GM12878 (cell line): ENCODE results near the gene RPS6KC1. TPM values are rescaled to one million over a fixed set of nuclear protein-coding genes. Genes with fewer than 3 reads are reported as not detected.

Source experiments
- ATAC-seq: fragments of 200-7000 bp; cut with Tn5 transposase; 3 replicates; pipeline ENCODE4 v1.9.1; 2020; ENCODE audit warnings: mild to moderate bottlenecking, moderate library complexity
- BruUV-seq: library from RNA; stranded (reverse); fragments of 400-500 nt; replicated peaks from 2 replicates; lab custom pipeline; 2021; lab: Mats Ljungman, UMichigan
- CTCF ChIA-PET: fragments of 300-600 bp; sonication (Branson Sonifier 250); formaldehyde crosslinking; extraction: SDS; loops from one replicate; lab custom pipeline; 2021; ENCODE audit warnings: inconsistent platforms; lab: Yijun Ruan, JAX
- POLR2A ChIA-PET: fragments of 350-600 bp; formaldehyde crosslinking; extraction: SDS; loops from one replicate; lab custom pipeline; 2021; ENCODE audit warnings: inconsistent platforms; lab: Charles Lee
- RAD21 ChIA-PET: fragments of 300-600 bp; sonication (Branson Sonifier 250); formaldehyde crosslinking; loops from one replicate; lab custom pipeline; 2023; ENCODE audit warnings: antibody characterized with exemption; ENCODE audit not compliant: unreplicated experiment; lab: Charles Lee
- SMC1A ChIA-PET: fragments of 300-600 bp; sonication (Branson Sonifier 250); formaldehyde crosslinking; loops from one replicate; lab custom pipeline; 2023; ENCODE audit not compliant: unreplicated experiment, uncharacterized antibody; lab: Charles Lee
- DNase-seq: peaks from one replicate; pipeline ENCODE4 v3.0.0-alpha.2; 2011; ENCODE audit warnings: low read depth, low spot score
- FAIRE-seq: peaks from 3 replicates; lab custom pipeline; 2011; peaks lifted over from hg19 to GRCh38; lab: Jason Lieb, UNC
- H2AFZ ChIP-seq: 2 replicates; pipeline ENCODE4 v1.6.0; 2011; ENCODE audit warnings: low read depth, low read length, control low read depth; ENCODE audit not compliant: control insufficient read depth
- H3K27ac ChIP-seq: 2 replicates; pipeline ENCODE4 v1.5.1; 2011; ENCODE audit warnings: control low read depth; ENCODE audit not compliant: control insufficient read depth, insufficient read depth
- H3K27me3 ChIP-seq, 2 experiments: replicated peaks in 1 of 2; 2 replicates each; pipeline versions ENCODE4 v1.6.0 to v1.6.1; 2011; ENCODE audit warnings: low read length in 1 of 2; ENCODE audit not compliant: control insufficient read depth in 2 of 2, insufficient read depth in 2 of 2
- H3K36me3 ChIP-seq, 2 experiments: 2 replicates each; pipeline ENCODE4 v1.5.1; 2011; ENCODE audit warnings: low read length in 1 of 2; ENCODE audit not compliant: control insufficient read depth in 2 of 2, insufficient read depth in 2 of 2
- H3K4me1 ChIP-seq: 2 replicates; pipeline ENCODE4 v1.6.1; 2011; ENCODE audit warnings: mild to moderate bottlenecking, low read length, moderate library complexity, mixed read lengths; ENCODE audit not compliant: control insufficient read depth, insufficient read depth
- H3K4me2 ChIP-seq: 2 replicates; pipeline ENCODE4 v1.6.0; 2011; ENCODE audit warnings: control low read depth; ENCODE audit not compliant: control insufficient read depth, insufficient read depth
- H3K4me3 ChIP-seq: fragments of 200-600 bp; sonication (generic); 2 replicates; pipeline ENCODE4 v1.5.1; 2016
- H3K79me2 ChIP-seq: 2 replicates; pipeline ENCODE4 v1.6.0; 2011; ENCODE audit warnings: low read length; ENCODE audit not compliant: control insufficient read depth, insufficient read depth
- H3K9ac ChIP-seq: 2 replicates; pipeline ENCODE4 v1.8.0; 2011; ENCODE audit warnings: low read length, control low read depth, mixed read lengths; ENCODE audit not compliant: control insufficient read depth, insufficient read depth
- H3K9me3 ChIP-seq: replicated peaks from 3 replicates; pipeline ENCODE4 v1.5.1; 2011; ENCODE audit warnings: mild to moderate bottlenecking, low read length; ENCODE audit not compliant: control insufficient read depth, insufficient read depth
- H4K20me1 ChIP-seq: 2 replicates; pipeline ENCODE4 v1.6.0; 2011; ENCODE audit not compliant: control insufficient read depth, insufficient read depth
- BCL11A ChIP-seq: IDR thresholded peaks from 2 replicates; pipeline ENCODE4 v1.6.1; 2011; ENCODE audit warnings: low read depth, low read length
- EGR1 ChIP-seq, 2 experiments: IDR thresholded peaks; 1 replicate in 1 of 2; 2 replicates in 1 of 2; pipeline ENCODE4 v1.6.1; 2011 to 2012; ENCODE audit warnings: low read depth in 2 of 2, low read length in 2 of 2, borderline replicate concordance in 1 of 2, mild to moderate bottlenecking in 1 of 2, moderate library complexity in 1 of 2
- MTA2 ChIP-seq: fragments of 450-650 bp; IDR thresholded peaks from 2 replicates; pipeline ENCODE4 v1.6.1; 2016; ENCODE audit warnings: low read depth, mild to moderate bottlenecking, moderate library complexity
- SMAD1 ChIP-seq: fragments of 450-650 bp; IDR thresholded peaks from 2 replicates; pipeline ENCODE4 v1.6.1; 2018; ENCODE audit warnings: mild to moderate bottlenecking, low read depth; ENCODE audit not compliant: partially characterized antibody
- SREBF1 ChIP-seq: IDR thresholded peaks from 2 replicates; pipeline ENCODE4 v1.6.1; 2012; ENCODE audit warnings: mild to moderate bottlenecking, low read length
- SRF ChIP-seq, 2 experiments: IDR thresholded peaks; 2 replicates each; pipeline ENCODE4 v1.6.1; 2011; ENCODE audit warnings: low read depth in 2 of 2, low read length in 2 of 2, mild to moderate bottlenecking in 1 of 2, moderate library complexity in 1 of 2
- SUPT20H ChIP-seq: IDR thresholded peaks from 2 replicates; pipeline ENCODE4 v1.6.1; 2011; ENCODE audit warnings: low read depth, mild to moderate bottlenecking, low read length, moderate library complexity, borderline replicate concordance; ENCODE audit not compliant: control insufficient read depth
- SUZ12 ChIP-seq: fragments of 200-600 bp; sonication (generic); IDR thresholded peaks from one replicate; pipeline ENCODE4 v1.6.1; 2018; ENCODE audit warnings: antibody characterized with exemption, mild to moderate bottlenecking; ENCODE audit not compliant: unreplicated experiment
- TARDBP ChIP-seq: IDR thresholded peaks from 2 replicates; pipeline ENCODE4 v1.6.1; 2016; ENCODE audit warnings: borderline replicate concordance
- TCF3 ChIP-seq: IDR thresholded peaks from 2 replicates; pipeline ENCODE4 v1.6.1; 2012; ENCODE audit warnings: low read depth, mild to moderate bottlenecking, low read length, borderline replicate concordance; ENCODE audit not compliant: insufficient read depth
- WGBS: methylation state at CpG from one replicate; pipeline ENCODE4 v1.1.6; 2016; ENCODE audit warnings: low lambda C conversion rate; ENCODE audit not compliant: insufficient replicate concordance, insufficient coverage; ENCODE audit errors: missing lambda C conversion rate; 5-methylcytosine and 5-hydroxymethylcytosine counted together
- in situ Hi-C: fragments of 300-500 bp; cut with MboI; formaldehyde crosslinking; loops from 9 replicates; pipeline ENCODE4 v1.14.3; 2018; ENCODE audit warnings: mixed read lengths
- intact Hi-C: fragments of 100-400 bp; cut with micrococcal nuclease; formaldehyde crosslinking; loops from one replicate; pipeline ENCODE4 v1.14.2; 2022; ENCODE audit not compliant: unreplicated experiment
- polyA plus RNA-seq, 11 experiments: library from polyadenylated mRNA; depleted of rRNA in 4 of 11; unstranded in 6 of 11; stranded (reverse) in 5 of 11; fragments of >200 nt; fragmentation: Nextera tagmentation in 4 of 11; fragmentation: Illumina TruSeq in 1 of 11; extraction: Ambion mirVana in 4 of 11; extraction: Trizol in 1 of 11; gene quantifications; 1 replicate in 1 of 11; 2 replicates in 10 of 11; pipeline versions ENCODE4 v1.2.1 to v1.2.3, GENCODE V29; 2011 to 2016; ENCODE audit warnings: inconsistent platforms in 2 of 11, missing spikeins in 2 of 11, low read depth in 1 of 11
- total RNA-seq, 4 experiments: library from RNA; depleted of rRNA in 3 of 4; stranded (reverse); fragments of >200 nt in 3 of 4; fragmentation: Illumina TruSeq in 1 of 4; extraction: Trizol in 1 of 4; gene quantifications; 2 replicates each; pipeline versions ENCODE4 v1.2.1 to v1.2.3, GENCODE V29; 2013 to 2021
- TF ChIP-seq, protein P1 (sequence below): fragments of 450-650 bp; IDR thresholded peaks from 2 replicates; pipeline ENCODE4 v1.6.1; 2017; ENCODE audit warnings: mild to moderate bottlenecking, moderate library complexity
- TF ChIP-seq, protein P2 (sequence below): fragments of 450-650 bp; formaldehyde crosslinking; IDR thresholded peaks from 2 replicates; pipeline ENCODE4 v1.5.0; 2022; ENCODE audit warnings: mild to moderate bottlenecking, missing genetic modification characterization

Gene RPS6KC1
- total and polyA plus RNA-seq, 10 of the 15 experiments (the other 5 are each of a cell fraction or from before 2014, with no cell fraction given) = 2.9 to 17.3 (median 12.2) TPM

DNA sequence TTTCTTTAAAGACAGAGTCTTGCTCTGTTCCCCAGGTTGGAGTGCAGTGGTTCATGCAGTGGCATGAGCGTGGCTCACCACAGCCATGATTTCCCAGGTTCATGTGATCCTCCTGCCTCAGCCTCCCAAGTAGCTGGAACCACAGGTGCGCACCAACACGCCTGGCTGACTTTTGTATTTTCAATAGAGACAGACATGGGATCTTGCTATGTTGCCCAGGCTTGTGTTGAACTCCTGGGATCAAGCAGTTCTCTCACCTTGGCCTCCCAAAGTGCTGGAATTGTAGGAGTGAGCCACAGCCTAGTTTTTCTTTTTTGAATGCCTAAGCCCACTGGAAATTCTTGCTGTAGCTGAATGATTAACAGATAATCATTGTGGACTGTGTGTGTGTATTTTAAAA lies 113.5 kb downstream of the RPS6KC1 start:
- 100% methylated on average over 3 of the region's 3 CpGs for WGBS
- RAD21 ChIA-PET = no interaction called here
- no peaks in the 10 kb centered on the region for H4K20me1 ChIP-seq
- no peaks in the 10 kb centered on the region for H3K79me2 ChIP-seq
- SMC1A ChIA-PET = interaction anchor here (0.6 kb wide), 1 partner anchor 395 kb away, joined by 3 read pairs; no protein-coding TSS in a partner anchor
- no peaks in the 10 kb centered on the region; the same call in 2 of the 3 replicates for H3K9me3 ChIP-seq
- CTCF ChIA-PET = no interaction called here
- no peak overlapping the region for H3K9ac ChIP-seq
- BruUV-seq = no TSS peak
- no peak overlapping the region for H2AFZ ChIP-seq
- in situ Hi-C loops (no loop called here), intact Hi-C loops (no loop called here)
- no peak for FAIRE-seq
- H3K27ac ChIP-seq = no peak overlapping the region
- H3K4me3 ChIP-seq = no peak overlapping the region
- no peaks in the 10 kb centered on the region for H3K27me3 ChIP-seq
- TF ChIP-seq SMAD1 (no peak), TARDBP (no peak), SUPT20H (no peak), SRF (IDR thresholded peaks at IDR 0.05; ENCODE audit: low read depth in 2 of 2, low read length in 2 of 2) (no peak), TCF3 (no peak), EGR1 (IDR thresholded peaks at IDR 0.05; ENCODE audit: borderline replicate concordance in 1 of 2, low read depth in 2 of 2, low read length in 2 of 2) (no peak), BCL11A (no peak), MTA2 (no peak), SREBF1 (no peak), SUZ12 (no peak)
- TF ChIP-seq, protein P1, sequence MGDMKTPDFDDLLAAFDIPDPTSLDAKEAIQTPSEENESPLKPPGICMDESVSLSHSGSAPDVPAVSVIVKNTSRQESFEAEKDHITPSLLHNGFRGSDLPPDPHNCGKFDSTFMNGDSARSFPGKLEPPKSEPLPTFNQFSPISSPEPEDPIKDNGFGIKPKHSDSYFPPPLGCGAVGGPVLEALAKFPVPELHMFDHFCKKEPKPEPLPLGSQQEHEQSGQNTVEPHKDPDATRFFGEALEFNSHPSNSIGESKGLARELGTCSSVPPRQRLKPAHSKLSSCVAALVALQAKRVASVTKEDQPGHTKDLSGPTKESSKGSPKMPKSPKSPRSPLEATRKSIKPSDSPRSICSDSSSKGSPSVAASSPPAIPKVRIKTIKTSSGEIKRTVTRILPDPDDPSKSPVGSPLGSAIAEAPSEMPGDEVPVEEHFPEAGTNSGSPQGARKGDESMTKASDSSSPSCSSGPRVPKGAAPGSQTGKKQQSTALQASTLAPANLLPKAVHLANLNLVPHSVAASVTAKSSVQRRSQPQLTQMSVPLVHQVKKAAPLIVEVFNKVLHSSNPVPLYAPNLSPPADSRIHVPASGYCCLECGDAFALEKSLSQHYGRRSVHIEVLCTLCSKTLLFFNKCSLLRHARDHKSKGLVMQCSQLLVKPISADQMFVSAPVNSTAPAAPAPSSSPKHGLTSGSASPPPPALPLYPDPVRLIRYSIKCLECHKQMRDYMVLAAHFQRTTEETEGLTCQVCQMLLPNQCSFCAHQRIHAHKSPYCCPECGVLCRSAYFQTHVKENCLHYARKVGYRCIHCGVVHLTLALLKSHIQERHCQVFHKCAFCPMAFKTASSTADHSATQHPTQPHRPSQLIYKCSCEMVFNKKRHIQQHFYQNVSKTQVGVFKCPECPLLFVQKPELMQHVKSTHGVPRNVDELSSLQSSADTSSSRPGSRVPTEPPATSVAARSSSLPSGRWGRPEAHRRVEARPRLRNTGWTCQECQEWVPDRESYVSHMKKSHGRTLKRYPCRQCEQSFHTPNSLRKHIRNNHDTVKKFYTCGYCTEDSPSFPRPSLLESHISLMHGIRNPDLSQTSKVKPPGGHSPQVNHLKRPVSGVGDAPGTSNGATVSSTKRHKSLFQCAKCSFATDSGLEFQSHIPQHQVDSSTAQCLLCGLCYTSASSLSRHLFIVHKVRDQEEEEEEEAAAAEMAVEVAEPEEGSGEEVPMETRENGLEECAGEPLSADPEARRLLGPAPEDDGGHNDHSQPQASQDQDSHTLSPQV = no peak
- TF ChIP-seq, protein P2, sequence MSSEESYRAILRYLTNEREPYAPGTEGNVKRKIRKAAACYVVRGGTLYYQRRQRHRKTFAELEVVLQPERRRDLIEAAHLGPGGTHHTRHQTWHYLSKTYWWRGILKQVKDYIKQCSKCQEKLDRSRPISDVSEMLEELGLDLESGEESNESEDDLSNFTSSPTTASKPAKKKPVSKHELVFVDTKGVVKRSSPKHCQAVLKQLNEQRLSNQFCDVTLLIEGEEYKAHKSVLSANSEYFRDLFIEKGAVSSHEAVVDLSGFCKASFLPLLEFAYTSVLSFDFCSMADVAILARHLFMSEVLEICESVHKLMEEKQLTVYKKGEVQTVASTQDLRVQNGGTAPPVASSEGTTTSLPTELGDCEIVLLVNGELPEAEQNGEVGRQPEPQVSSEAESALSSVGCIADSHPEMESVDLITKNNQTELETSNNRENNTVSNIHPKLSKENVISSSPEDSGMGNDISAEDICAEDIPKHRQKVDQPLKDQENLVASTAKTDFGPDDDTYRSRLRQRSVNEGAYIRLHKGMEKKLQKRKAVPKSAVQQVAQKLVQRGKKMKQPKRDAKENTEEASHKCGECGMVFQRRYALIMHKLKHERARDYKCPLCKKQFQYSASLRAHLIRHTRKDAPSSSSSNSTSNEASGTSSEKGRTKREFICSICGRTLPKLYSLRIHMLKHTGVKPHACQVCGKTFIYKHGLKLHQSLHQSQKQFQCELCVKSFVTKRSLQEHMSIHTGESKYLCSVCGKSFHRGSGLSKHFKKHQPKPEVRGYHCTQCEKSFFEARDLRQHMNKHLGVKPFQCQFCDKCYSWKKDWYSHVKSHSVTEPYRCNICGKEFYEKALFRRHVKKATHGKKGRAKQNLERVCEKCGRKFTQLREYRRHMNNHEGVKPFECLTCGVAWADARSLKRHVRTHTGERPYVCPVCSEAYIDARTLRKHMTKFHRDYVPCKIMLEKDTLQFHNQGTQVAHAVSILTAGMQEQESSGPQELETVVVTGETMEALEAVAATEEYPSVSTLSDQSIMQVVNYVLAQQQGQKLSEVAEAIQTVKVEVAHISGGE (CRISPR knock-in tag) = no peak
- TF ChIP-seq, all 136 proteins: peak for 0
- no peak for ATAC-seq
- POLR2A ChIA-PET = no interaction called here
- H3K36me3 ChIP-seq = no peaks in the 10 kb centered on the region; a peak in 1 of 4 replicates
- no peaks in the 10 kb centered on the region for H3K4me1 ChIP-seq
- no peak for DNase-seq
- no peak overlapping the region for H3K4me2 ChIP-seq
